Measurements from ENCODE around the gene CARD11.
"Not testable (repeated sequence)": the region's sequence is repeated elsewhere in the genome, so short reads cannot be mapped to it uniquely, and the experiment has no call there.

CARD11 gene

GRCh38 chr7:3027005-3027845 is 16.4 kb downstream of the CARD11 start:
- Mint-ChIP-seq H3K4me3 (peak overlapping the region; percentile 48 to 63), H3K9me3 (no peaks in the 10 kb centered on the region), H3K4me1 (ENCODE audit: low read depth in 2 of 2) (peaks cover 43 to 54% of the 10 kb centered on the region in 2 donors), H3K27me3 (no peaks in the 10 kb centered on the region), H3K27ac (peak overlapping the region; percentile 91 to 93), H3K36me3 (ENCODE audit: insufficient read depth) (peaks cover 52% of the 10 kb centered on the region)
- peak in 1 of 3 experiments; percentile 10 for DNase-seq
- ATAC-seq (replicated peaks): peak; percentile 81

GRCh38 chr7:3025616-3026015 is 18.1 kb downstream of the CARD11 start:
- no peak for DNase-seq
- peak overlapping the region; percentile 9 to 47 for H3K27ac Mint-ChIP-seq
- ATAC-seq (replicated peaks): no peak
- peaks cover 0 to 2% of the 10 kb centered on the region in 2 donors for H3K9me3 Mint-ChIP-seq
- H3K4me3 Mint-ChIP-seq: no peak overlapping the region
- peaks cover 39 to 59% of the 10 kb centered on the region in 2 donors for H3K4me1 Mint-ChIP-seq (ENCODE audit: low read depth in 2 of 2)
- no peaks in the 10 kb centered on the region for H3K27me3 Mint-ChIP-seq
- H3K36me3 Mint-ChIP-seq (ENCODE audit: insufficient read depth): peaks cover 39% of the 10 kb centered on the region

- Mint-ChIP-seq H3K4me3 (no peak overlapping the region), H3K27ac (peak overlapping the region in 1 of 2 donors; percentile 35)
- no peak for ATAC-seq (replicated peaks)
Observed at GRCh38 chr7:3021825-3022224, 21.8 kb downstream of the CARD11 start.

GRCh38 chr7:3021224-3021623 is 22.4 kb downstream of the CARD11 start:
- Mint-ChIP-seq H3K4me1 (ENCODE audit: low read depth in 2 of 2) (peaks cover 23 to 46% of the 10 kb centered on the region in 2 donors), H3K36me3 (ENCODE audit: insufficient read depth) (peaks cover 43% of the 10 kb centered on the region)
- not testable (repeated sequence) for H3K27me3 Mint-ChIP-seq; H3K4me3 Mint-ChIP-seq; H3K9me3 Mint-ChIP-seq; ATAC-seq (replicated peaks); H3K27ac Mint-ChIP-seq; DNase-seq

More at GRCh38 chr7:3021825-3022224, 21.8 kb downstream of the CARD11 start:
- H3K4me1 Mint-ChIP-seq (ENCODE audit: low read depth in 2 of 2): peaks cover 21 to 47% of the 10 kb centered on the region in 2 donors
- DNase-seq: no peak
- peaks cover 7 to 9% of the 10 kb centered on the region in 2 donors for H3K9me3 Mint-ChIP-seq
- no peaks in the 10 kb centered on the region for H3K27me3 Mint-ChIP-seq
- H3K36me3 Mint-ChIP-seq (ENCODE audit: insufficient read depth): peaks cover 40% of the 10 kb centered on the region

- Mint-ChIP-seq H3K36me3 (ENCODE audit: insufficient read depth) (peaks cover 38% of the 10 kb centered on the region), H3K4me3 (peak overlapping the region in 1 of 2 donors; percentile 1)
Observed at GRCh38 chr7:3020416-3020815, 23.3 kb downstream of the CARD11 start.

GRCh38 chr7:3019801-3020200 is 23.9 kb downstream of the CARD11 start:
- peaks cover 7 to 9% of the 10 kb centered on the region in 2 donors for H3K9me3 Mint-ChIP-seq
- H3K36me3 Mint-ChIP-seq (ENCODE audit: insufficient read depth): peaks cover 36% of the 10 kb centered on the region
- H3K27ac Mint-ChIP-seq: peak overlapping the region; percentile 42 to 54
- H3K27me3 Mint-ChIP-seq: no peaks in the 10 kb centered on the region
- ATAC-seq (replicated peaks) (no peak), DNase-seq (no peak)
- peaks cover 32 to 48% of the 10 kb centered on the region in 2 donors for H3K4me1 Mint-ChIP-seq (ENCODE audit: low read depth in 2 of 2)
- H3K4me3 Mint-ChIP-seq: peak overlapping the region in 1 of 2 donors; percentile 21

More at GRCh38 chr7:3020416-3020815, 23.3 kb downstream of the CARD11 start:
- ATAC-seq (replicated peaks) (no peak), DNase-seq (no peak)
- Mint-ChIP-seq H3K27ac (peak overlapping the region in 1 of 2 donors; percentile 2), H3K9me3 (peaks cover 7 to 9% of the 10 kb centered on the region in 2 donors), H3K4me1 (ENCODE audit: low read depth in 2 of 2) (peaks cover 28 to 48% of the 10 kb centered on the region in 2 donors), H3K27me3 (no peaks in the 10 kb centered on the region)

- H3K4me1 Mint-ChIP-seq (ENCODE audit: low read depth in 2 of 2): peaks cover 57 to 63% of the 10 kb centered on the region in 2 donors
- no peak for ATAC-seq (replicated peaks)
- H3K27ac Mint-ChIP-seq: peak overlapping the region; percentile 24 to 56
- DNase-seq: no peak
- H3K27me3 Mint-ChIP-seq: no peaks in the 10 kb centered on the region
- H3K4me3 Mint-ChIP-seq: peak overlapping the region in 1 of 2 donors; percentile 10
- peaks cover 37% of the 10 kb centered on the region for H3K36me3 Mint-ChIP-seq (ENCODE audit: insufficient read depth)
- no peaks in the 10 kb centered on the region for H3K9me3 Mint-ChIP-seq
Observed at GRCh38 chr7:3013975-3014792, 29.5 kb downstream of the CARD11 start.

- H3K27me3 Mint-ChIP-seq: no peaks in the 10 kb centered on the region
- ATAC-seq (replicated peaks): peak; percentile 49
Observed at GRCh38 chr7:3011211-3011852, 32.3 kb downstream of the CARD11 start.

GRCh38 chr7:3010161-3010560 is 33.5 kb downstream of the CARD11 start:
- ATAC-seq (replicated peaks): peak; percentile 49
- Mint-ChIP-seq H3K27ac (peak overlapping the region; percentile 22 to 87), H3K4me3 (peak overlapping the region; percentile 56 to 57), H3K4me1 (ENCODE audit: low read depth in 2 of 2) (peaks cover 62 to 81% of the 10 kb centered on the region in 2 donors), H3K27me3 (no peaks in the 10 kb centered on the region), H3K9me3 (no peaks in the 10 kb centered on the region), H3K36me3 (ENCODE audit: insufficient read depth) (peaks cover 21% of the 10 kb centered on the region)
- no peak for DNase-seq

More at GRCh38 chr7:3011211-3011852, 32.3 kb downstream of the CARD11 start:
- peak overlapping the region; percentile 89 to 90 for H3K27ac Mint-ChIP-seq
- peak in 1 of 3 experiments; percentile 4 for DNase-seq
- peaks cover 19% of the 10 kb centered on the region for H3K36me3 Mint-ChIP-seq (ENCODE audit: insufficient read depth)
- peaks cover 68 to 85% of the 10 kb centered on the region in 2 donors for H3K4me1 Mint-ChIP-seq (ENCODE audit: low read depth in 2 of 2)
- H3K9me3 Mint-ChIP-seq: no peaks in the 10 kb centered on the region
- peak overlapping the region; percentile 56 to 57 for H3K4me3 Mint-ChIP-seq

- no peak for ATAC-seq (replicated peaks)
- Mint-ChIP-seq H3K36me3 (ENCODE audit: insufficient read depth) (peaks cover 18% of the 10 kb centered on the region), H3K9me3 (no peaks in the 10 kb centered on the region), H3K4me3 (peak overlapping the region in 1 of 2 donors; percentile 35), H3K4me1 (ENCODE audit: low read depth in 2 of 2) (peaks cover 56 to 75% of the 10 kb centered on the region in 2 donors), H3K27ac (peak overlapping the region; percentile 87 to 92), H3K27me3 (no peaks in the 10 kb centered on the region)
- no peak for DNase-seq
Observed at GRCh38 chr7:3009086-3009485, 34.6 kb downstream of the CARD11 start.

- Mint-ChIP-seq H3K36me3 (ENCODE audit: insufficient read depth) (peaks cover 18% of the 10 kb centered on the region), H3K9me3 (no peaks in the 10 kb centered on the region), H3K4me1 (ENCODE audit: low read depth in 2 of 2) (peaks cover 55 to 77% of the 10 kb centered on the region in 2 donors)
Observed at GRCh38 chr7:3008386-3008785, 35.3 kb downstream of the CARD11 start.

GRCh38 chr7:3007696-3008095 is 36.0 kb downstream of the CARD11 start:
- Mint-ChIP-seq H3K4me3 (peak overlapping the region in 1 of 2 donors; percentile 31), H3K36me3 (ENCODE audit: insufficient read depth) (peaks cover 20% of the 10 kb centered on the region), H3K4me1 (ENCODE audit: low read depth in 2 of 2) (peaks cover 53 to 71% of the 10 kb centered on the region in 2 donors), H3K27ac (peak overlapping the region; percentile 24 to 92), H3K9me3 (no peaks in the 10 kb centered on the region), H3K27me3 (no peaks in the 10 kb centered on the region)
- DNase-seq: no peak
- no peak for ATAC-seq (replicated peaks)

More at GRCh38 chr7:3008386-3008785, 35.3 kb downstream of the CARD11 start:
- H3K27me3 Mint-ChIP-seq: no peaks in the 10 kb centered on the region
- DNase-seq: no peak
- ATAC-seq (replicated peaks): no peak
- peak overlapping the region; percentile 87 to 92 for H3K27ac Mint-ChIP-seq
- peak overlapping the region; percentile 35 to 43 for H3K4me3 Mint-ChIP-seq

GRCh38 chr7:3005257-3005656 is 38.4 kb downstream of the CARD11 start:
- Mint-ChIP-seq H3K27me3 (no peaks in the 10 kb centered on the region), H3K4me3 (no peak overlapping the region), H3K36me3 (ENCODE audit: insufficient read depth) (peaks cover 20% of the 10 kb centered on the region), H3K27ac (no peak overlapping the region), H3K9me3 (no peaks in the 10 kb centered on the region), H3K4me1 (ENCODE audit: low read depth in 2 of 2) (peaks cover 42 to 68% of the 10 kb centered on the region in 2 donors)
- no peak for ATAC-seq (replicated peaks)
- DNase-seq: no peak

All from effector memory CD8-positive, alpha-beta T cell (primary cell).